ENCODE results near the gene RNF152.

GRCh38 chr18:61926532-61926931 is 33.7 kb upstream of the RNF152 start:
- TF ChIP-seq CTCF (IDR thresholded peaks at IDR 0.05) (no peak), EP300 (IDR thresholded peaks at IDR 0.05) (no peak), POLR2A (IDR thresholded peaks at IDR 0.05; ENCODE audit: low read depth) (no peak)
